Tibial artery (tissue), 4 donors: ENCODE results near the gene FOXL2NB.

Source experiments
- DNase-seq, 2 donors: peaks; one replicate each; pipeline ENCODE4 v3.0.0-alpha.2; 2019
- H3K27ac ChIP-seq, 2 donors: fragments of 200-600 bp; sonication (generic) in 1 of 2; 1 replicate in 1 of 2; 2 replicates in 1 of 2; pipeline ENCODE4 v1.5.1; 2018 to 2019; ENCODE audit warnings: mild to moderate bottlenecking in 1 of 2
- H3K27me3 ChIP-seq, 2 donors: fragments of 200-600 bp; sonication (generic) in 1 of 2; one replicate each; pipeline versions ENCODE4 v1.5.1 to v1.6.0; 2016 to 2019
- H3K36me3 ChIP-seq, 3 donors: fragments of 200-600 bp; sonication (generic) in 2 of 3; one replicate each; pipeline ENCODE4 v1.5.1; 2016 to 2019; ENCODE audit warnings: mild to moderate bottlenecking in 2 of 3
- H3K4me1 ChIP-seq, 4 donors: fragments of 200-600 bp; sonication (generic) in 2 of 4; 1 replicate in 3 of 4; 2 replicates in 1 of 4; pipeline ENCODE4 v1.5.1; 2016 to 2019
- H3K4me3 ChIP-seq, 2 donors: fragments of 200-600 bp; sonication (generic) in 1 of 2; 1 replicate in 1 of 2; 2 replicates in 1 of 2; pipeline ENCODE4 v1.5.1; 2018 to 2019; ENCODE audit warnings: mild to moderate bottlenecking in 2 of 2
- H3K9me3 ChIP-seq, 3 donors: fragments of 200-600 bp; sonication (generic) in 1 of 3; one replicate each; pipeline ENCODE4 v1.5.1; 2016 to 2019
- CTCF ChIP-seq, 2 experiments: fragments of 200-600 bp in 1 of 2; fragments of 450-650 bp in 1 of 2; IDR thresholded peaks; one replicate each; pipeline ENCODE4 v1.5.1; 2017 to 2019; ENCODE audit warnings: antibody characterized with exemption in 2 of 2, mild to moderate bottlenecking in 1 of 2, moderate library complexity in 1 of 2
- intact Hi-C: fragments of 100-400 bp; cut with DNase I; formaldehyde crosslinking; loops from one replicate; pipeline ENCODE4 v1.15.0; 2023; ENCODE audit warnings: low total_unique reads

The FOXL2NB gene

GRCh38 chr3:138946663-138947494 lies at the start of gene FOXL2NB, which contains the start of gene FOXL2:
FOXL2NB (plus strand) TSS chr3:138947217; CDS start chr3:138947365, 148 bp downstream.
FOXL2 (minus strand) TSS chr3:138947137; CDS start chr3:138946722, 415 bp downstream.
- intact Hi-C loops, result no loop called here
- Histone ChIP-seq H3K4me1 (peaks cover 0 to 46% (median 34%) of the 10 kb centered on the region in 4 donors), H3K27ac (no peak within 1 kb of the TSS), H3K4me3 (peak within 1 kb of the TSS; percentile 34 to 58), H3K36me3 (no peaks in the 10 kb centered on the region), H3K9me3 (no peaks in the 10 kb centered on the region), H3K27me3 (peaks cover 6 to 94% of the 10 kb centered on the region in 2 donors)
- TF ChIP-seq CTCF (IDR thresholded peaks at IDR 0.05), result no peak
- no peak for DNase-seq

DNA sequence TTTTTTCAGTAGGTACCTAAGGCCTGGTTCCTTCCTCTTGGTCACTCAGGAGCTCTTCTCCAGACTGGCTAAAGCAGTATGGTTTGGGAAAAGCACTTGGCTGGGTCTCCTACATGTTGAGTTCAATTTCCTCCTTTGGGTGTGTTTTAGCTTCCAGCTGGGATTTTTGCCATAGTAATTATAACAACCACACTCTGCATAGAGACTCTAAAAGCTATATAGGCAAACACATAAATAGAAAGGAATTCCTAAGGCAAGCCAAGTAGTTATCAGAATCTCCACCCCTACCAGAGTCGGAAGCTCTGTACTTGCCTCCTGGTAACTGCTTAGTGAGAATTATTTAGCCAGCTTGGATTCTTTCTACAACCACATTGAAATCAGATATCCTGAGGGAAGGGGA lies 48.7 kb upstream of the FOXL2NB start:
- DNase-seq, result no peak
- Histone ChIP-seq H3K27me3 (no peaks in the 10 kb centered on the region), H3K4me3 (no peak overlapping the region), H3K27ac (no peak overlapping the region), H3K9me3 (no peaks in the 10 kb centered on the region), H3K36me3 (no peaks in the 10 kb centered on the region), H3K4me1 (peaks cover 0 to 6% (median 3%) of the 10 kb centered on the region in 4 donors)
- TF ChIP-seq CTCF (IDR thresholded peaks at IDR 0.05), result no peak
- intact Hi-C loops, result no loop called here

- no peak overlapping the region for H3K4me3 ChIP-seq
Measured at GRCh38 chr3:138898708-138899107, 48.3 kb upstream of the FOXL2NB start.

DNA sequence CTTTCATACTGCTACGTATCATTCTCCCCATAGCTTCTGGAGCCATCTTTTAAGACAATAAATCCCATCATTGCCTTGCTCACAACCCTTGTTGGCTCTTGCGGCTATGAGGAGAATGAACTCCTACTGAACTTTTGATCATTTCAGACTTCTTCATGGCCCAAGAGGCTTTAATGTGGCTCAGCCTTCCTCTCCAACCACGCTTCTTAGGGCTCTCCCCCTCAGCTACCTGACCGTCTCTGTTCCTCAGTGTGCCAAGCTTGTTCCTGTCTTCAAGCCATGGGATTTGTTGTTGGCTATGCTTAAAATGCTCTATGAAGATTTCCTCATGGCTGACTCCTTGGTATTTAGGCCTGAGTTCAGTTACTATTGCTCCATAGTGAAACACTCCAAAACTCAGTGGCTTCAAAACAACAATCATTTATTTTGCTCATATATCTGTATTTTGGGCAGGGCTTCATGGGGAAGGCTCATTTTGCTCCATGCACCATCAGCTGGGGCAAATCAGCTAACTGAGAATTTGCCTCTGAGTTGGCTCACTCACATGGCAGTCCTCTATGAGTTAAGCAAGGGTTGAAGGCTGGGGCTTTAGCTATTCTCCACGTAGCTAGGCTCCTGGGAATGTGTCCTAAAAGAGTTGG lies 47.5 kb upstream of the FOXL2NB start:
- Histone ChIP-seq H3K9me3 (no peaks in the 10 kb centered on the region), H3K27me3 (no peaks in the 10 kb centered on the region), H3K4me3 (no peak overlapping the region), H3K4me1 (peaks cover 0 to 6% (median 3%) of the 10 kb centered on the region in 4 donors), H3K36me3 (no peaks in the 10 kb centered on the region), H3K27ac (no peak overlapping the region)
- intact Hi-C loops, result no loop called here
- TF ChIP-seq CTCF (IDR thresholded peaks at IDR 0.05), result no peak
- no peak for DNase-seq

More at GRCh38 chr3:138898708-138899107, 48.3 kb upstream of the FOXL2NB start:
- Histone ChIP-seq H3K36me3 (no peaks in the 10 kb centered on the region), H3K27ac (no peak overlapping the region), H3K27me3 (no peaks in the 10 kb centered on the region), H3K9me3 (no peaks in the 10 kb centered on the region), H3K4me1 (peaks cover 0 to 6% (median 3%) of the 10 kb centered on the region in 4 donors)
- TF ChIP-seq CTCF (IDR thresholded peaks at IDR 0.05), result no peak
- intact Hi-C loops, result no loop called here
- DNase-seq, result no peak

DNA sequence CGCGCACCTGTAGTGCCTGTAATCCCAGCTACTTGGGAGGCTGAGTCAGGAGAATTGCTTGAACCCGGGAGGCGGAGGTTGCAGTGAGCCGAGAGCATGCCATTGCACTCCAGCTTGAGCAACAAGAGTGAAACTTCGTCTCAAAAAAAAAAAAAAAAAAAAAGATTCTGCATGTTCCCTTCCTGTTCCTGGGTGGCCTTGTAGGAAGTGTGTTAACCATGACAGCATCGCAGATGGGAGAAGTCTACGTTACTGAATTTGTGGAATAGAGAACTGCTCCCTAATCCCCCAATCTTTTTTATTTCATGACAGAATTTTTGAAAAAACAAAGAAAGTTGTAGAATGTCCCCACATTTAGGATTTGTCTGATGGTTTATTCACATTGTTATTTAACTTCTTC lies 45.5 kb upstream of the FOXL2NB start:
- Histone ChIP-seq H3K36me3 (no peaks in the 10 kb centered on the region), H3K4me1 (peaks cover 0 to 6% (median 3%) of the 10 kb centered on the region in 4 donors), H3K4me3 (no peak overlapping the region), H3K27ac (no peak overlapping the region), H3K27me3 (no peaks in the 10 kb centered on the region), H3K9me3 (no peaks in the 10 kb centered on the region)
- no peak for TF ChIP-seq CTCF (IDR thresholded peaks at IDR 0.05)
- no peak for DNase-seq
- intact Hi-C loops, result no loop called here
